SK-N-SH treated with all-trans-retinoic acid at 6 μM for 48 hours (cell line): ENCODE data around the gene KNG1.

Experiments
- BACH2 ChIP-seq: fragments of 250-450 bp; sonication (Bioruptor Pico); IDR thresholded peaks from 2 replicates; pipeline ENCODE4 v1.9.0; 2021; ENCODE audit warnings: mild to moderate bottlenecking, borderline replicate concordance
- GLIS3 ChIP-seq: fragments of 250-450 bp; sonication (Bioruptor Pico); IDR thresholded peaks from 2 replicates; pipeline ENCODE4 v1.5.0; 2020; ENCODE audit warnings: mild to moderate bottlenecking, moderate library complexity
- ZFP3 ChIP-seq: fragments of 250-450 bp; sonication (Bioruptor Pico); IDR thresholded peaks from 2 replicates; pipeline ENCODE4 v1.5.0; 2020; ENCODE audit warnings: mild to moderate bottlenecking, moderate library complexity
- TF ChIP-seq, protein P1 (sequence below): fragments of 250-450 bp; sonication (Bioruptor Pico); IDR thresholded peaks from 2 replicates; pipeline ENCODE4 v1.5.1; 2020; ENCODE audit warnings: low read depth, mild to moderate bottlenecking, moderate library complexity

GRCh38 chr3:186772701-186773417 lies 55.7 kb downstream of the KNG1 start:
- TF ChIP-seq ZFP3 (CRISPR knock-in tag) (no peak), GLIS3 (no peak), BACH2 (CRISPR knock-in tag) (no peak)
- TF ChIP-seq, protein P1, sequence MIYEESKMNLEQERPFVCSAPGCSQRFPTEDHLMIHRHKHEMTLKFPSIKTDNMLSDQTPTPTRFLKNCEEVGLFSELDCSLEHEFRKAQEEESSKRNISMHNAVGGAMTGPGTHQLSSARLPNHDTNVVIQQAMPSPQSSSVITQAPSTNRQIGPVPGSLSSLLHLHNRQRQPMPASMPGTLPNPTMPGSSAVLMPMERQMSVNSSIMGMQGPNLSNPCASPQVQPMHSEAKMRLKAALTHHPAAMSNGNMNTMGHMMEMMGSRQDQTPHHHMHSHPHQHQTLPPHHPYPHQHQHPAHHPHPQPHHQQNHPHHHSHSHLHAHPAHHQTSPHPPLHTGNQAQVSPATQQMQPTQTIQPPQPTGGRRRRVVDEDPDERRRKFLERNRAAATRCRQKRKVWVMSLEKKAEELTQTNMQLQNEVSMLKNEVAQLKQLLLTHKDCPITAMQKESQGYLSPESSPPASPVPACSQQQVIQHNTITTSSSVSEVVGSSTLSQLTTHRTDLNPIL (CRISPR knock-in tag) = no peak
